ENCODE data around the gene LRRC27. TPM values are rescaled to one million over a fixed set of nuclear protein-coding genes. Genes with fewer than 3 reads are reported as not detected.

The LRRC27 gene
- total and polyA plus RNA-seq, 8 donors: 11.7 to 35.1 (median 28.3) TPM

- no peak for ATAC-seq
- Histone ChIP-seq H3K27me3 (no peaks in the 10 kb centered on the region), H3K4me1 (peaks cover 36 to 82% of the 10 kb centered on the region in 2 donors), H3K4me3 (no peak overlapping the region), H3K36me3 (peaks cover 0 to 9% of the 10 kb centered on the region in 2 donors), H3K9me3 (no peaks in the 10 kb centered on the region), H3K27ac (peak overlapping the region; percentile 74 to 81)
- DNase-seq: peak in 1 of 4 donors; percentile 71
- intact Hi-C loops (cut with DNase I): no loop called here
- TF ChIP-seq, protein P1, sequence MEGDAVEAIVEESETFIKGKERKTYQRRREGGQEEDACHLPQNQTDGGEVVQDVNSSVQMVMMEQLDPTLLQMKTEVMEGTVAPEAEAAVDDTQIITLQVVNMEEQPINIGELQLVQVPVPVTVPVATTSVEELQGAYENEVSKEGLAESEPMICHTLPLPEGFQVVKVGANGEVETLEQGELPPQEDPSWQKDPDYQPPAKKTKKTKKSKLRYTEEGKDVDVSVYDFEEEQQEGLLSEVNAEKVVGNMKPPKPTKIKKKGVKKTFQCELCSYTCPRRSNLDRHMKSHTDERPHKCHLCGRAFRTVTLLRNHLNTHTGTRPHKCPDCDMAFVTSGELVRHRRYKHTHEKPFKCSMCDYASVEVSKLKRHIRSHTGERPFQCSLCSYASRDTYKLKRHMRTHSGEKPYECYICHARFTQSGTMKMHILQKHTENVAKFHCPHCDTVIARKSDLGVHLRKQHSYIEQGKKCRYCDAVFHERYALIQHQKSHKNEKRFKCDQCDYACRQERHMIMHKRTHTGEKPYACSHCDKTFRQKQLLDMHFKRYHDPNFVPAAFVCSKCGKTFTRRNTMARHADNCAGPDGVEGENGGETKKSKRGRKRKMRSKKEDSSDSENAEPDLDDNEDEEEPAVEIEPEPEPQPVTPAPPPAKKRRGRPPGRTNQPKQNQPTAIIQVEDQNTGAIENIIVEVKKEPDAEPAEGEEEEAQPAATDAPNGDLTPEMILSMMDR (IDR thresholded peaks at IDR 0.05): no peak
These were observed 81.5 kb downstream of the LRRC27 start for GRCh38 chr10:132413226-132414205.

GRCh38 chr10:132414402-132415016, 82.5 kb downstream of the LRRC27 start:
- Histone ChIP-seq H3K27ac (peak overlapping the region in 1 of 2 donors; percentile 74), H3K36me3 (peaks cover 0 to 9% of the 10 kb centered on the region in 2 donors), H3K27me3 (no peaks in the 10 kb centered on the region), H3K4me3 (no peak overlapping the region), H3K9me3 (no peaks in the 10 kb centered on the region), H3K4me1 (peaks cover 42 to 82% of the 10 kb centered on the region in 2 donors)
- TF ChIP-seq, protein P1 (IDR thresholded peaks at IDR 0.05): no peak
- intact Hi-C loops (cut with DNase I): no loop called here
- ATAC-seq: no peak
- peak in 1 of 4 donors; percentile 51 for DNase-seq

- Histone ChIP-seq H3K27ac (no peak overlapping the region), H3K4me3 (no peak overlapping the region), H3K4me1 (peaks cover 45 to 82% of the 10 kb centered on the region in 2 donors), H3K9me3 (no peaks in the 10 kb centered on the region), H3K27me3 (no peaks in the 10 kb centered on the region), H3K36me3 (peaks cover 0 to 9% of the 10 kb centered on the region in 2 donors)
- DNase-seq (no peak), ATAC-seq (no peak)
- TF ChIP-seq, protein P1 (IDR thresholded peaks at IDR 0.05): no peak
- intact Hi-C loops (cut with DNase I): no loop called here
These were observed 83.3 kb downstream of the LRRC27 start for GRCh38 chr10:132415255-132415654.

- no peak overlapping the region for H3K27ac ChIP-seq
These were observed 84.0 kb downstream of the LRRC27 start for GRCh38 chr10:132415956-132416355.

More at GRCh38 chr10:132415956-132416355, 84.0 kb downstream of the LRRC27 start:
- no peaks in the 10 kb centered on the region for H3K27me3 ChIP-seq
- DNase-seq (peak in 1 of 4 donors; percentile 78), ATAC-seq (no peak)
- no peak overlapping the region for H3K4me3 ChIP-seq
- peaks cover 0 to 9% of the 10 kb centered on the region in 2 donors for H3K36me3 ChIP-seq
- TF ChIP-seq, protein P1 (IDR thresholded peaks at IDR 0.05): no peak
- H3K4me1 ChIP-seq: peaks cover 50 to 82% of the 10 kb centered on the region in 2 donors
- intact Hi-C loops (cut with DNase I): no loop called here
- H3K9me3 ChIP-seq: no peaks in the 10 kb centered on the region

All from left lung (tissue), 10 donors.